BLaER1 treated with 17β-estradiol and CSF1 and Interleukin-3, amounts not matched to agents 10 nM and 100 nM (cell line): ENCODE results near the gene THRB.

ENCODE experiments used
- H3K27ac ChIP-seq, 11 experiments: shearing (Covaris generic); formaldehyde crosslinking; 2 replicates each; pipeline ENCODE4 v1.8.1; 2022
- H3K27me3 ChIP-seq, 11 experiments: shearing (Covaris generic); formaldehyde crosslinking; 2 replicates each; pipeline ENCODE4 v1.8.1; 2022
- H3K36me3 ChIP-seq, 11 experiments: shearing (Covaris generic); formaldehyde crosslinking; 2 replicates each; pipeline ENCODE4 v1.8.1; 2022
- H3K4me1 ChIP-seq, 10 experiments: shearing (Covaris generic); formaldehyde crosslinking; 2 replicates each; pipeline ENCODE4 v1.8.1; 2022
- H3K4me2 ChIP-seq, 11 experiments: shearing (Covaris generic); formaldehyde crosslinking; 2 replicates each; pipeline ENCODE4 v1.8.1; 2022
- H3K4me3 ChIP-seq, 10 experiments: shearing (Covaris generic); formaldehyde crosslinking; 2 replicates each; pipeline ENCODE4 v1.8.1; 2022
- H3K9ac ChIP-seq, 11 experiments: shearing (Covaris generic); formaldehyde crosslinking; 2 replicates each; pipeline ENCODE4 v1.8.1; 2022
- H3K9me3 ChIP-seq, 11 experiments: shearing (Covaris generic); formaldehyde crosslinking; replicated peaks in 1 of 11; 2 replicates each; pipeline ENCODE4 v1.8.1; 2022
- H4K20me1 ChIP-seq, 11 experiments: shearing (Covaris generic); formaldehyde crosslinking; 2 replicates each; pipeline ENCODE4 v1.8.1; 2022
- Cebpa-rat ChIP-seq, 11 experiments: shearing (Covaris generic); IDR thresholded peaks; 2 replicates each; pipeline ENCODE4 v1.8.1; 2022

THRB gene

GRCh38 chr3:24165603-24165982, 329.1 kb downstream of the THRB start:
- Histone ChIP-seq H3K27ac (no peak overlapping the region), H3K9ac (no peak overlapping the region), H3K9me3 (no peaks in the 10 kb centered on the region), H3K36me3 (no peaks in the 10 kb centered on the region), H3K4me1 (no peaks in the 10 kb centered on the region), H3K4me2 (no peak overlapping the region), H4K20me1 (no peaks in the 10 kb centered on the region), H3K4me3 (no peak overlapping the region), H3K27me3 (no peaks in the 10 kb centered on the region)
- TF ChIP-seq Cebpa-rat (IDR thresholded peaks at IDR 0.05) = no peak

- no peaks in the 10 kb centered on the region for H3K36me3 ChIP-seq
- TF ChIP-seq Cebpa-rat (IDR thresholded peaks at IDR 0.05) = no peak
- no peak overlapping the region for H3K27ac ChIP-seq
- no peaks in the 10 kb centered on the region for H3K9me3 ChIP-seq
- no peaks in the 10 kb centered on the region for H4K20me1 ChIP-seq
- H3K4me1 ChIP-seq = no peaks in the 10 kb centered on the region
- H3K4me3 ChIP-seq = no peak overlapping the region
- no peak overlapping the region for H3K9ac ChIP-seq
- H3K4me2 ChIP-seq = no peak overlapping the region
- no peaks in the 10 kb centered on the region for H3K27me3 ChIP-seq
These were observed 329.6 kb downstream of the THRB start for GRCh38 chr3:24164967-24165602.

- Histone ChIP-seq H3K36me3 (no peaks in the 10 kb centered on the region), H3K27me3 (no peaks in the 10 kb centered on the region), H3K9ac (no peak overlapping the region), H3K9me3 (no peaks in the 10 kb centered on the region), H3K27ac (no peak overlapping the region), H4K20me1 (no peaks in the 10 kb centered on the region), H3K4me1 (peaks cover 9 to 16% (median 12%) of the 10 kb centered on the region in 10 experiments; a peak in 18 of 20 replicates), H3K4me3 (no peak overlapping the region), H3K4me2 (no peak overlapping the region)
- TF ChIP-seq Cebpa-rat (IDR thresholded peaks at IDR 0.05) = no peak
These were observed 331.7 kb downstream of the THRB start for GRCh38 chr3:24162929-24163328.

- Histone ChIP-seq H3K4me2 (no peak overlapping the region), H3K4me1 (peaks cover 9 to 27% (median 13%) of the 10 kb centered on the region in 10 experiments; a peak in 18 of 20 replicates), H3K27ac (no peak overlapping the region), H4K20me1 (no peaks in the 10 kb centered on the region), H3K27me3 (no peaks in the 10 kb centered on the region), H3K9me3 (no peaks in the 10 kb centered on the region), H3K36me3 (no peaks in the 10 kb centered on the region), H3K4me3 (no peak overlapping the region), H3K9ac (no peak overlapping the region)
- no peak for TF ChIP-seq Cebpa-rat (IDR thresholded peaks at IDR 0.05)
These were observed 332.8 kb downstream of the THRB start for GRCh38 chr3:24161841-24162240.

- no peak overlapping the region for H3K27ac ChIP-seq
- no peaks in the 10 kb centered on the region for H3K27me3 ChIP-seq
- H3K4me3 ChIP-seq = no peak overlapping the region
- H3K9ac ChIP-seq = no peak overlapping the region
- no peak for TF ChIP-seq Cebpa-rat (IDR thresholded peaks at IDR 0.05)
- H3K4me2 ChIP-seq = no peak overlapping the region
- peaks cover 9 to 40% (median 19%) of the 10 kb centered on the region in 10 experiments; a peak in 18 of 20 replicates for H3K4me1 ChIP-seq
- no peaks in the 10 kb centered on the region for H3K9me3 ChIP-seq
- H3K36me3 ChIP-seq = no peaks in the 10 kb centered on the region
- no peaks in the 10 kb centered on the region for H4K20me1 ChIP-seq
These were observed 334.1 kb downstream of the THRB start for GRCh38 chr3:24160424-24161095.

- H3K4me3 ChIP-seq = no peak overlapping the region
- H3K4me2 ChIP-seq = peak overlapping the region; percentile 32 to 58 (median 50); a peak in 19 of 22 replicates
- no peaks in the 10 kb centered on the region for H3K27me3 ChIP-seq
- H3K4me1 ChIP-seq = peaks cover 9 to 57% (median 19%) of the 10 kb centered on the region in 10 experiments; a peak in 18 of 20 replicates
- no peak for TF ChIP-seq Cebpa-rat (IDR thresholded peaks at IDR 0.05)
- H3K27ac ChIP-seq = no peak overlapping the region
- no peak overlapping the region for H3K9ac ChIP-seq
- H3K36me3 ChIP-seq = no peaks in the 10 kb centered on the region
- no peaks in the 10 kb centered on the region for H4K20me1 ChIP-seq
- H3K9me3 ChIP-seq = no peaks in the 10 kb centered on the region
These were observed 335.7 kb downstream of the THRB start for GRCh38 chr3:24158761-24159454.

GRCh38 chr3:24157106-24157505, 337.5 kb downstream of the THRB start:
- no peaks in the 10 kb centered on the region for H4K20me1 ChIP-seq
- no peaks in the 10 kb centered on the region for H3K9me3 ChIP-seq
- H3K4me3 ChIP-seq = no peak overlapping the region
- H3K27ac ChIP-seq = peak overlapping the region in 2 of 11 experiments; percentile 10 to 33; a peak in 2 of 22 replicates
- no peak overlapping the region for H3K9ac ChIP-seq
- H3K27me3 ChIP-seq = no peaks in the 10 kb centered on the region
- peaks cover 9 to 75% (median 19%) of the 10 kb centered on the region in 10 experiments; a peak in 18 of 20 replicates for H3K4me1 ChIP-seq
- no peaks in the 10 kb centered on the region for H3K36me3 ChIP-seq
- no peak for TF ChIP-seq Cebpa-rat (IDR thresholded peaks at IDR 0.05)
- peak overlapping the region in 5 of 11 experiments; percentile 22 to 79 (median 66); a peak in 9 of 22 replicates for H3K4me2 ChIP-seq

- peaks cover 9 to 81% (median 19%) of the 10 kb centered on the region in 10 experiments; a peak in 18 of 20 replicates for H3K4me1 ChIP-seq
- no peak overlapping the region for H3K9ac ChIP-seq
- H3K27me3 ChIP-seq = no peaks in the 10 kb centered on the region
- no peak for TF ChIP-seq Cebpa-rat (IDR thresholded peaks at IDR 0.05)
- H3K27ac ChIP-seq = peak overlapping the region in 2 of 11 experiments; percentile 10 to 33; a peak in 2 of 22 replicates
- no peaks in the 10 kb centered on the region for H4K20me1 ChIP-seq
- H3K4me3 ChIP-seq = no peak overlapping the region
- H3K36me3 ChIP-seq = no peaks in the 10 kb centered on the region
- H3K4me2 ChIP-seq = peak overlapping the region in 4 of 11 experiments; percentile 34 to 79 (median 68); a peak in 8 of 22 replicates
- H3K9me3 ChIP-seq = no peaks in the 10 kb centered on the region
These were observed 338.2 kb downstream of the THRB start for GRCh38 chr3:24156466-24156865.

GRCh38 chr3:24155276-24155675, 339.4 kb downstream of the THRB start:
- no peaks in the 10 kb centered on the region for H3K9me3 ChIP-seq
- no peak overlapping the region for H3K9ac ChIP-seq
- peak overlapping the region in 1 of 11 experiments; percentile 61; a peak in 1 of 22 replicates for H3K27ac ChIP-seq
- no peak overlapping the region for H3K4me3 ChIP-seq
- peaks cover 9 to 86% (median 19%) of the 10 kb centered on the region in 10 experiments; a peak in 18 of 20 replicates for H3K4me1 ChIP-seq
- TF ChIP-seq Cebpa-rat (IDR thresholded peaks at IDR 0.05) = no peak
- no peaks in the 10 kb centered on the region for H4K20me1 ChIP-seq
- no peaks in the 10 kb centered on the region for H3K36me3 ChIP-seq
- peak overlapping the region in 3 of 11 experiments; percentile 36 to 71 (median 62); a peak in 5 of 22 replicates for H3K4me2 ChIP-seq
- no peaks in the 10 kb centered on the region for H3K27me3 ChIP-seq
